ENCODE measurements around the gene ITPKB.

Gene ITPKB

DNA sequence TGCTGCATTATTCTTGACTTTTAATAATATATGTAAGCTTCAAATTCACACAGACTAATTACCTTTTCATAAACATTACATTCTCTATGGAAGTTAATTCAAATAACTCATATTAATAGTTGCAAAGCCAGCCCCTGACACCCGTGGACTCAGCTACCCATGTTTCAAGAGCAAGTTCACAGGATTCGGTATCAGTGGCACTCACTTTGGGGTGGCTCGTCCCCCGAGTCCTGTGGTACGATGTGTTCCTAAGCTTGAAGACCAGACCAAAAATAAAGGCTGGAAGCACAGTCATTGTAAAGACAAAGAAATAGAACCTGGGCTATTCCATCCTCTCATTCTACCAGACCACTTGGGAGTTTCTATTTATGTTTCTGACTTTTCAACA lies 70.9 kb downstream of the ITPKB start:
- TF ChIP-seq RAD21 (IDR thresholded peaks at IDR 0.05; ENCODE audit: low read depth): no peak
- TF ChIP-seq ZBTB7A (IDR thresholded peaks at IDR 0.05; ENCODE audit: low read depth): no peak
- TF ChIP-seq, protein P1, sequence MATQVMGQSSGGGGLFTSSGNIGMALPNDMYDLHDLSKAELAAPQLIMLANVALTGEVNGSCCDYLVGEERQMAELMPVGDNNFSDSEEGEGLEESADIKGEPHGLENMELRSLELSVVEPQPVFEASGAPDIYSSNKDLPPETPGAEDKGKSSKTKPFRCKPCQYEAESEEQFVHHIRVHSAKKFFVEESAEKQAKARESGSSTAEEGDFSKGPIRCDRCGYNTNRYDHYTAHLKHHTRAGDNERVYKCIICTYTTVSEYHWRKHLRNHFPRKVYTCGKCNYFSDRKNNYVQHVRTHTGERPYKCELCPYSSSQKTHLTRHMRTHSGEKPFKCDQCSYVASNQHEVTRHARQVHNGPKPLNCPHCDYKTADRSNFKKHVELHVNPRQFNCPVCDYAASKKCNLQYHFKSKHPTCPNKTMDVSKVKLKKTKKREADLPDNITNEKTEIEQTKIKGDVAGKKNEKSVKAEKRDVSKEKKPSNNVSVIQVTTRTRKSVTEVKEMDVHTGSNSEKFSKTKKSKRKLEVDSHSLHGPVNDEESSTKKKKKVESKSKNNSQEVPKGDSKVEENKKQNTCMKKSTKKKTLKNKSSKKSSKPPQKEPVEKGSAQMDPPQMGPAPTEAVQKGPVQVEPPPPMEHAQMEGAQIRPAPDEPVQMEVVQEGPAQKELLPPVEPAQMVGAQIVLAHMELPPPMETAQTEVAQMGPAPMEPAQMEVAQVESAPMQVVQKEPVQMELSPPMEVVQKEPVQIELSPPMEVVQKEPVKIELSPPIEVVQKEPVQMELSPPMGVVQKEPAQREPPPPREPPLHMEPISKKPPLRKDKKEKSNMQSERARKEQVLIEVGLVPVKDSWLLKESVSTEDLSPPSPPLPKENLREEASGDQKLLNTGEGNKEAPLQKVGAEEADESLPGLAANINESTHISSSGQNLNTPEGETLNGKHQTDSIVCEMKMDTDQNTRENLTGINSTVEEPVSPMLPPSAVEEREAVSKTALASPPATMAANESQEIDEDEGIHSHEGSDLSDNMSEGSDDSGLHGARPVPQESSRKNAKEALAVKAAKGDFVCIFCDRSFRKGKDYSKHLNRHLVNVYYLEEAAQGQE (IDR thresholded peaks at IDR 0.05; ENCODE audit: low read depth): no peak
- no peak for TF ChIP-seq TCF12 (IDR thresholded peaks at IDR 0.05; ENCODE audit: low read depth)
- TF ChIP-seq YY1 (IDR thresholded peaks at IDR 0.05; ENCODE audit: low read depth): no peak
- TF ChIP-seq NFIC (IDR thresholded peaks at IDR 0.05): no peak

DNA sequence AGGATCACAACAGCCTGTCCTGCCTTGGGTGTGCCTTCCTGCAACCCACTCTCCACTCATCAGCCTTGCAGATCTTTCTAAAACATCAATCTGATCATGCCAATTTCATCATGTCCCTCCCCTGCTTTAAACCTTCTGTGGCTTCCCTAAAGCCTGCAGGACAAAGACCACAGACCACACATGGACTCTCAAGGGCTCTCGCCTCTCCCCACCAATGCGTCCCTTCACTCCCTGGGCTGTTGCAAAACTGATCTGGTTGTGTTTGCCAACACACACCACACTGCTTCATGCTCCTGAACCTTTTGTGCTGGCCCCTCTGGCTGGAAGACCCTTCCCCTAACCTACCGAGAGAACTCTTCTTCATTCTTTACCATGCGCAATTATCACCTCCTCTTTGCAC lies 72.4 kb downstream of the ITPKB start:
- TF ChIP-seq EGR1 (IDR thresholded peaks at IDR 0.05): no peak
- TF ChIP-seq, protein P2, sequence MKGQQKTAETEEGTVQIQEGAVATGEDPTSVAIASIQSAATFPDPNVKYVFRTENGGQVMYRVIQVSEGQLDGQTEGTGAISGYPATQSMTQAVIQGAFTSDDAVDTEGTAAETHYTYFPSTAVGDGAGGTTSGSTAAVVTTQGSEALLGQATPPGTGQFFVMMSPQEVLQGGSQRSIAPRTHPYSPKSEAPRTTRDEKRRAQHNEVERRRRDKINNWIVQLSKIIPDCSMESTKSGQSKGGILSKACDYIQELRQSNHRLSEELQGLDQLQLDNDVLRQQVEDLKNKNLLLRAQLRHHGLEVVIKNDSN (IDR thresholded peaks at IDR 0.05): no peak
- no peak for TF ChIP-seq EP300 (IDR thresholded peaks at IDR 0.05; ENCODE audit: borderline replicate concordance)
- TF ChIP-seq CEBPB (IDR thresholded peaks at IDR 0.05): no peak
- no peak for TF ChIP-seq TEAD4 (IDR thresholded peaks at IDR 0.05)
- TF ChIP-seq YY1 (IDR thresholded peaks at IDR 0.05; ENCODE audit: low read depth): no peak
- TF ChIP-seq RAD21 (IDR thresholded peaks at IDR 0.05; ENCODE audit: low read depth): no peak
- no peak for TF ChIP-seq FOXM1 (IDR thresholded peaks at IDR 0.05; ENCODE audit: borderline replicate concordance, low read depth)
- no peak for TF ChIP-seq ZBTB7A (IDR thresholded peaks at IDR 0.05; ENCODE audit: low read depth)

DNA sequence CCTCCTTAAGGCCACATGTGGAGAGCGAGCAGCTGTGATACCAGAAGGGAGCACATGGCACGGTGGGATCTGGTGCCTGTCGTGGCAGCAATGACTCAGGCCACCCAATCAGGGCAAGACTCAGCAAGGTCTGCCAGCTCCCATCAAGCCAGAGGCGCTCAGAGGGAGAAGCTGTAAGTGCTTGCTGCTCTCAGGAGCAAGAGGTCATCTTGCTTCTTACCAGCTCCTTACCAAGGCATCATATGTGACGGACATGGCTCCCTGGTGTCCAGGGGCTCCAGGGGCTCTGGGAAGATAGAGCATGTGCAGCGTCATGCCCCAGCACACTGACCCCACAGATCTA lies 72.9 kb downstream of the ITPKB start:
- TF ChIP-seq ZBTB7A (IDR thresholded peaks at IDR 0.05; ENCODE audit: low read depth) (no peak), NFIC (IDR thresholded peaks at IDR 0.05) (no peak), TAF1 (IDR thresholded peaks at IDR 0.05; ENCODE audit: low read depth) (no peak), FOXM1 (IDR thresholded peaks at IDR 0.05; ENCODE audit: borderline replicate concordance, low read depth) (no peak), TEAD4 (IDR thresholded peaks at IDR 0.05) (no peak), CREB1 (IDR thresholded peaks at IDR 0.05; ENCODE audit: low read depth) (no peak), EP300 (IDR thresholded peaks at IDR 0.05; ENCODE audit: borderline replicate concordance) (no peak), TCF12 (IDR thresholded peaks at IDR 0.05; ENCODE audit: low read depth) (no peak), RAD21 (IDR thresholded peaks at IDR 0.05; ENCODE audit: low read depth) (no peak), EGR1 (IDR thresholded peaks at IDR 0.05) (no peak), CEBPB (IDR thresholded peaks at IDR 0.05) (no peak), YY1 (IDR thresholded peaks at IDR 0.05; ENCODE audit: low read depth) (no peak)
- TF ChIP-seq, protein P2 (IDR thresholded peaks at IDR 0.05): no peak
- TF ChIP-seq, protein P1 (IDR thresholded peaks at IDR 0.05; ENCODE audit: low read depth): no peak
- TF ChIP-seq, protein P3, sequence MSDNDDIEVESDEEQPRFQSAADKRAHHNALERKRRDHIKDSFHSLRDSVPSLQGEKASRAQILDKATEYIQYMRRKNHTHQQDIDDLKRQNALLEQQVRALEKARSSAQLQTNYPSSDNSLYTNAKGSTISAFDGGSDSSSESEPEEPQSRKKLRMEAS (IDR thresholded peaks at IDR 0.05): no peak

- no peak for TF ChIP-seq CREB1 (IDR thresholded peaks at IDR 0.05; ENCODE audit: low read depth)
- TF ChIP-seq YY1 (IDR thresholded peaks at IDR 0.05; ENCODE audit: low read depth): no peak
- no peak for TF ChIP-seq TCF12 (IDR thresholded peaks at IDR 0.05; ENCODE audit: low read depth)
- TF ChIP-seq, protein P1 (IDR thresholded peaks at IDR 0.05; ENCODE audit: low read depth): no peak
- no peak for TF ChIP-seq EGR1 (IDR thresholded peaks at IDR 0.05)
- TF ChIP-seq TEAD4 (IDR thresholded peaks at IDR 0.05): no peak
- no peak for TF ChIP-seq RAD21 (IDR thresholded peaks at IDR 0.05; ENCODE audit: low read depth)
- no peak for TF ChIP-seq EP300 (IDR thresholded peaks at IDR 0.05; ENCODE audit: borderline replicate concordance)
- TF ChIP-seq NFIC (IDR thresholded peaks at IDR 0.05): no peak
- TF ChIP-seq, protein P3 (IDR thresholded peaks at IDR 0.05): no peak
- TF ChIP-seq ZBTB7A (IDR thresholded peaks at IDR 0.05; ENCODE audit: low read depth): no peak
- no peak for TF ChIP-seq FOXM1 (IDR thresholded peaks at IDR 0.05; ENCODE audit: borderline replicate concordance, low read depth)
These were observed 73.4 kb downstream of the ITPKB start for GRCh38 chr1:226665505-226666163.
